LHCN-M2 (cell line): Measurements from ENCODE around the gene POLR2F. TPM values are rescaled to one million over a fixed set of nuclear protein-coding genes. Genes with fewer than 3 reads are reported as not detected.
"Not testable (repeated sequence)": the region's sequence is repeated elsewhere in the genome, so short reads cannot be mapped to it uniquely, and the experiment has no call there.

Experiments
- DNase-seq: peaks from one replicate; pipeline ENCODE4 v3.0.0-alpha.2; 2012; ENCODE audit warnings: low read depth
- total RNA-seq: library from RNA; depleted of rRNA; stranded (reverse); fragments of >200 nt; gene quantifications from 2 replicates; pipeline ENCODE4 v1.2.3, GENCODE V29; 2014

Gene POLR2F
- total RNA-seq, 1 experiment from 2014 or later: 64.8 TPM

DNA sequence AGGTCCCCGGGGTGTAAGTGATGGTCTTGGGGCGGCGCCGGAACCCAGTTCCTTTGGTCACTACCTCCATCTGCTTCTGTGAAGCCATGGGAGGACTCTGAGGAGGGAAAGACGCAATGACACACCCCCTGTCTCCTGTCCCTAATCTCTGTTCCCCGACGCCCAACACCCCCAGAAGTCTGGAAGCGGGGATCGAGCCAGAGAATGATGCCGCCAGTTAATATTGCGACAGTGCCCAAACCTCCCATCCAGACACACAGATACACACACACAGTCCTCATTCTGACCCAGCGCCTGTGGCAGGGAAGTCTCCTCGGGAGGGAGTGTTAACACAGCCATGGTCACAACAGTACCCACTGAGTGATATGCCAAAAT lies 450 bp upstream of the POLR2F start:
- DNase-seq: no peak

DNA sequence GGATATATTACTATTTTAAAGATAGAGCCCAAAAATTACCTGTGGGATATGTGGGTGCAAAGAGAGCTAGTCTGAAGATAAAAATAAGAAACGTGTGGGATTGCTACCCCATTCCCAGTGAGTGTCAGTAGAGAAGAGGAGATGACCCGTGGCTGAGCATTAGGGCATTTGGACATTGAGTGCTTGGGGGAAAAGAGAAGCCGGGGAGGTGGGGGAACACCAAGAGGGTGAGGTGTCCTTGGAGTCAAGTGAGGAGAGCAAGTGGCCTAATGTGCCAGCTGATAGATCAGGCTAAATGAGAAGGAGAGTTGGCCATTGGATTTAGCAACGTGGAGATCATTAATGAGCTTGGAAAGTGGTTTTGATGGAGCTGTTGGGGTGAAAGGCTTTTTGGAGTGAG lies 1.2 kb downstream of the POLR2F start:
- DNase-seq: no peak

DNA sequence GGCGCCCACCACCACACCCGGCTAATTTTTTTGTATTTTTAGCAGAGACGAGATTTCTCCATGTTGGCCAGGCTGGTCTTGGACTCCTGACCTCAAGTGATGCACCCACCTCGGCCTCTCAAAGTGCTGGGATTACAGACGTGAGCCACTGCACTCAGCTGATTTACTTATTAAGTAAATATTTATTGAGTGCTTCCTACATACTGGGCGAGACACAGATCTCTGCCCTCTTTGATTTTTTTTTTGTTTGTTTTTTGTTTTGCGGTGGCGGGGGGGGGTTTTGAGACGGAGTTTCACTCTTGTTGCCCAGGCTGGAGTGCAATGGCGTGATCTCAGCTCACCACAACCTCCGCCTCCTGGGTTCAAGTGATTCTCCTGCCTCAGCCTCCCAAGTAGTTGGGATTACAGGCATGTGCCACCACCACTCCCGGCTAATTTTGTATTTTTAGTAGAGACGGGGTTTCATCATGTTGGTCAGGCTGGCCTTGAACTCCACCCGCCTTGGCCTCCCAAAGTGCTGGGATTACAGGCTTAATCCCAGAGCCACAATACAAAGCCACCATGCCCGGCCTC lies 2.4 kb downstream of the POLR2F start:
- DNase-seq: not testable (repeated sequence)

GRCh38 chr22:37957232-37957631 lies 3.7 kb downstream of the POLR2F start:
- DNase-seq: no peak

DNA sequence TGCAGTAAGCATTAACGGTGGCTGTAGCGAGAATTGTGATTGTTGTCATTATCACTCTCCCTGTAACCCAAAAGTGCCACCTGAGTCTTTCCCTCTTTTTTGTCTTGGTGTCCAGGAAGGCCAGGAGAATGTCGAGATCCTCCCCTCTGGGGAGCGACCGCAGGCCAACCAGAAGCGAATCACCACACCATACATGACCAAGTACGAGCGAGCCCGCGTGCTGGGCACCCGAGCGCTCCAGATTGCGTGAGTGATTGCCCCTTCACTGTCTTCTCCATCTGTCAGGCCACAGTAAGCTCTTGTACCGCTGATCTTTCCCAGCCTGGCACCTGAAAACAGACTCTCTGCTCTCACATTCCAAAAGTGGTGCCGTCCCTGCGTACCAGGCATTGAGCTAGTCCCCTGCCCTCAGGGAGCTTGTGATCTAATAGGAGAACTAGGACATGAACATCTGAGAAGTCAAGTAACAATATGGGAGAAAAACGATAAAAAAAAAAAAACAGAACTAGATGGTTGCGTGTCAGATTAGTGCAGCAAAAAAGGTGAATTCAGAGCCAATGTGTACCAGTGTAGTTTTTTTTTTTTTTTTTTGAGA lies 5.8 kb downstream of the POLR2F start:
- no peak for DNase-seq

DNA sequence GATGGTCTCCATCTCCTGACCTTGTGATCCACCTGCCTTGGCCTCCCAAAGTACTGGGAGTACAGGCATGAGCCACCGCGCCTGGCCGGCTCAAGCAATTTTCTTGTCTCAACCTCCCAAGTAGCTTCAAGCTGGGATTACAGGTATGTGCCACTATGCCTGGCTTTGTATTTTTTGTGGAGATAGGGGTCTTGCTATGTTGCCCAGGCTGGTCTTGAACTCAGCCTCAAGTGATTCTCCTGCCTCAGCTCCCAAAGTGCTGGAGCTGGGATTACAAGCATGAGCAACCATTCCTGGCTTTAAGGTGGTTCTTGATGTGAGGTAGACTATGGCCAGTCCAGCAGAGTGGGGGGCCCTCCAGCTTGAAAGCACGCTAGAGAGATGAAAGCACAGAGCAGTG lies 7.6 kb downstream of the POLR2F start:
- DNase-seq: no peak

DNA sequence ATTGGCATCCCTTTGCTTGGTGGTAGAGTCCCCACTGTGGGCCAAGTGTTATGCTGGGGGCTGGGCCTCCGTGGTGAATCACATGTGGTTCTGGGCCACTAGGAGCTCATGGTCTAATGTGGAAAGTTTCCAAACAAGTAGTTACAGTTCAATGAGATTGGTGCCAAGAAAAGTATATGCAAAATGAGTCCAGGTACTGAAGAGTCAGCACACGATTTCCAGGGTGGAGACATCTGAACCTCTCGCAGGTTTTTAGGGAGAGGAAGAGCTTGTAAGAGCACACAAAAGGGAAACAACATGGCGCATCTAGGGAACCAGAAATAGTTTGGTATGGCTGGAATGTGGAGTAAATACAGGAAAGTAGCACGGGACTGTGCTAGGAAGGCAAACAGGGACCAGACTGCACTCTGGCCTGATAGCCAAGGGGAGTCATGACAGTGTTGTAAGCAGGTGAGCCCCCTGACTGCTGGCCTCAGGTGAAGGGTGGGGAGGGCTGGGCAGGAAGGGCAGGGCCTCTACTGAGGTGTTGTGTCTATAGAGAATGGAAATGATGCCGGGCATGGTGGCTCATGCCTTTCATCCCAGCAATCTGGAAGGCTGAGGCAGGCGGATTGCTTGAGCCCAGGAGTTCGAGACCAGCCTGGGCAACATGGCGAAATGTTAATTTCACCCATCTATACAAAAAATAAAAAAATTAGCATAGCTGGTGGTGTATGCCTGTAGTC lies 12.6 kb downstream of the POLR2F start:
- DNase-seq: no peak

DNA sequence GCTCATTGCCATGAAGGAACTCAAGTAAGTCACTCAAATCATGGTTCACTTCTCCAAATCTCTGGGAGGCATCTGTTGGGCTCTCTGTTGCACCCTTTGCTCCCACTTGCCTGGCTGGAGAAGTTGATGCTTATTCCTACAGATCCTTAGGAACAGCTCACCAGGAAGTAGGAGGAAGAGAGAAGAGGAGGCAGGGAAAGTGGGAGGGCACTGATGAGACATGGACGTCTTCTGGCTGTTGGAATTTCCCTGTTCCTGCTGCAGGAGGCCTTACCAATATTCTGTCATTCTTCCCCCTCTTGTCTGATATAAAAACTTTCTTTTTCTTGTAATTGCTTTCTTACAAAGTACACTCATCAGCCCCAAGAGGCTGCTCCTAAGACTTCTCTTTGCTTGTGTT lies 13.6 kb downstream of the POLR2F start:
- DNase-seq: no peak

GRCh38 chr22:37967637-37968451 lies 14.3 kb downstream of the POLR2F start:
- DNase-seq: no peak

GRCh38 chr22:37968452-37969251 lies 15.2 kb downstream of the POLR2F start:
- no peak for DNase-seq

- DNase-seq: no peak
Observed at GRCh38 chr22:37970864-37971263, 17.4 kb downstream of the POLR2F start.

GRCh38 chr22:37971475-37972434 lies 18.3 kb downstream of the POLR2F start:
- DNase-seq: no peak

- DNase-seq: no peak
Observed at GRCh38 chr22:37972527-37972926, 19.0 kb downstream of the POLR2F start.

GRCh38 chr22:37973271-37974170 lies 20.0 kb downstream of the POLR2F start:
- DNase-seq: no peak

DNA sequence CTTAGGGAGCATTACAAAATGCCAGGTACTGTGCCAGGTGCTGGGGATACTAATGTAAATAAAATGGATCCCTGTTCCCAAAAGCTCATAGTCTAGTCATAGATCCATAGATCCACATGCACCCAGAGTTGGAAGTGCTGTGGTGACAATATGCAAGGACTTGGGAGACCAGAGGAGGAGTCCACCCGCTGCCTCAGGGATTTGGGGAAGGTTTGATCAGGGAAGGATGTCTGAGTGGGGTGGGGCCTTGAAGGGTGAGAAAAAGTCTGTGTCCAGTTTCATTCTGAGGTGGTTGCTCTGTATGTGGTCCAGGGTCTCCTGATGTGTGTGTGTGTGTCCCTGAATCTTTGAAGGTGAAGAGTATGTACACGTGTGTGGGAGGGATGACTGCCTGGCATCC lies 21.7 kb downstream of the POLR2F start:
- no peak for DNase-seq

- not testable (repeated sequence) for DNase-seq
Observed at GRCh38 chr22:37976022-37976421, 22.5 kb downstream of the POLR2F start.

DNA sequence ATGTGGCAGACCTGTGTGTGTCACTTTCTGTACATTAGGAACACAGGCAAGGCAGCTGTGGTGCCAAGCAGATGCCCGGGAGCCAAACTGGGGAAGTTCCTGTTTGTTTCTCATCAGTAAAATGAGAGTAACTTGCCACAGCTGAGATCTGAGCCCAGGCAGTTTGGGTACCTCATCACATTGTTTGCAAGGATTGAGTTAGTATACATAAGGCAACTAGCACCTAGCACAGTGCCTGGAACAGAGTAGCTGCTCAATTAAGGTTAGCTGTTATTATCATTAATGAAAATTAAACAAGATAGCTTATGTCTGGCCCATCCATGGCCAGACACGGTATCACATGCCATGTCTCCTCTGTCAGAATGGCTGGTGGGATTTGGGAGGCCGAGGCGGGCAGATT lies 23.0 kb downstream of the POLR2F start:
- DNase-seq: no peak

GRCh38 chr22:37979782-37980181 lies 26.3 kb downstream of the POLR2F start:
- DNase-seq: no peak

- no peak for DNase-seq
Observed at GRCh38 chr22:37981282-37982011, 27.9 kb downstream of the POLR2F start.
